ENCODE measurements around the gene TMEM222. TPM values are rescaled to one million over a fixed set of nuclear protein-coding genes. Genes with fewer than 3 reads are reported as not detected.
A peak's percentile ranks its signal among the peaks of the same experiment; 100 is the strongest.

Gene TMEM222
- polyA plus RNA-seq, 1 donor (not counting 4 experiments of a cell fraction or from before 2014, with no cell fraction given) = 23.7 TPM

DNA sequence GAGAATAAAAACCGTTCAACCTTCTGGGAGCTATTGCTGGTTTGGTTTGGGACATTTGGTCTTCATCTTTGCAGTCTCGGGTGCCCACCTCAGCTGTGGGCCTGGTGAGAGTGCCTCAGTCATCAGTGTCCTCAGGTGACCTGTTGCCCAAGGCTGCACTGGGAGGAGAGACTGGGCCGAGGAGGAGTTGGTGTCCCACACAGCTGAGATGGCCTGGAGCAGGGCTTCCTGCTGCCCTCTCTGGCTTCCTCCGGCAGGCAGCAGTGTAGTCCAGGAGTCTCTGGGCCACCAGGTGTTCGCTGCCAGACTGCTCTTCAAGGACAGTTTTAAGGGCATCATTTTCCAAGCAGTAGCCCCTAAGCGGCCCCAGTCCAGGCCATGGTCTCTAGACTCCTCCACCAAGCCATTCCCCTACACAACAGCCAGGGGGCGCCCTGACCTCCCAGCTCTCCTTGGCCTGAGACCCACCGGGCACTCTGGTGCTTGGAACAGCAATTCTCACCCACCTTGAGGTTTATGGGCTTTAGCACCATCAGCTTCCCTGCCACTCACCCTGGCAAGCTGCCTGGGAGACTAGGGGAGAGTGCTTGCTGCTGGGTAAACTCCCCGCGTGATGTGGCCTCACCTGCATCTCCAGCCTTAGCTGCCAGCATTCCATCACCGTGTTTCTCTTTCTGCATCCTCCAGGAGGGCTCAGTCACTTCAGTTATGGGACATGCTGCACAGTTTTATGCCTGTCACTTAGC is 10.7 kb downstream of the TMEM222 start:
- FAIRE-seq = no peak
- no peaks in the 10 kb centered on the region for H4K20me1 ChIP-seq (ENCODE audit: control insufficient read depth, extremely low read depth, insufficient read depth, low read length)

DNA sequence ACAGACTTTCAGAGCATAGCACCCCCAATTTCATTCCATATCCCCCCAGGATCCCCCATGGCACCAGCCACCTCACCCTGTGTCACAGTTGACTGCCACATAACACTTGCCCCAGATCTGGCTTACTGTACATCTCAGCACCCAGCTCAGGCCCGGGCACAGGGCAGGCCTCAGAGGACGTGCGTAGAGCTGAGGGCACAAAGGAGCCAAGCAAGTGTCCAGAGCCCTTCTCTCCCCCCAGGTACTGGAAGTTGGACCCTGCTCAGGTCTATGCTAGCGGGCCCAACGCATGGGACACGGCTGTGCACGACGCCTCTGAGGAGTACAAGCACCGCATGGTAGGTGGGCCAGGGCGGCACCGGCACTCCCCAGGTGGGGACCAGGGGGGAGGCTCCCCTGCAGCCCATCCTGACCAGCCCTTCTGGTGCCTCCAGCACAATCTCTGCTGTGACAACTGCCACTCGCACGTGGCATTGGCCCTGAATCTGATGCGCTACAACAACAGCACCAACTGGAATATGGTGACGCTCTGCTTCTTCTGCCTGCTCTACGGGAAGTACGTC is 11.8 kb downstream of the TMEM222 start:
- Histone ChIP-seq H4K20me1 (ENCODE audit: control insufficient read depth, extremely low read depth, insufficient read depth, low read length) (no peaks in the 10 kb centered on the region), H3K79me2 (ENCODE audit: control insufficient read depth, insufficient read depth, low read length) (peaks cover 16% of the 10 kb centered on the region), H3K4me1 (ENCODE audit: control insufficient read depth, extremely low read depth, insufficient read depth, low read length) (no peaks in the 10 kb centered on the region), H3K4me3 (ENCODE audit: control insufficient read depth in 2 of 3, extremely low read depth in 1 of 3, insufficient read depth in 2 of 3, low read depth in 1 of 3, low read length in 3 of 3) (no peak overlapping the region), H3K9me3 (ENCODE audit: control insufficient read depth, low read depth, low read length) (no peaks in the 10 kb centered on the region), H3K4me2 (ENCODE audit: control insufficient read depth, extremely low read depth, insufficient read depth, low read depth, low read length) (no peak overlapping the region), H3K9me1 (ENCODE audit: control insufficient read depth, extremely low read depth, insufficient read depth, low read length) (no peaks in the 10 kb centered on the region), H3K27me3 (ENCODE audit: control insufficient read depth, extremely low read depth, insufficient read depth, low read length) (no peaks in the 10 kb centered on the region), H2AFZ (ENCODE audit: control insufficient read depth, low read length) (no peak overlapping the region), H3K9ac (ENCODE audit: control insufficient read depth, extremely low read depth, insufficient read depth, low read length) (no peak overlapping the region), H3K27ac (ENCODE audit: control insufficient read depth, insufficient read depth, low read length) (no peak overlapping the region), H3K36me3 (ENCODE audit: control insufficient read depth in 2 of 2, extremely low read depth in 1 of 2, insufficient read depth in 2 of 2, low read length in 2 of 2) (peaks cover 41 to 44% of the 10 kb centered on the region in 2 experiments)
- dilution Hi-C loops (cut with MboI; ENCODE audit: extremely low pct_ligation_motif_present, low sequenced_read_pairs) = no loop called here
- FAIRE-seq (no peak), DNase-seq (ENCODE audit: low read depth, low spot score) (no peak)
- TF ChIP-seq EZH2 (IDR thresholded peaks at IDR 0.05; ENCODE audit: low read length) = no peak
- TF ChIP-seq, protein P1, sequence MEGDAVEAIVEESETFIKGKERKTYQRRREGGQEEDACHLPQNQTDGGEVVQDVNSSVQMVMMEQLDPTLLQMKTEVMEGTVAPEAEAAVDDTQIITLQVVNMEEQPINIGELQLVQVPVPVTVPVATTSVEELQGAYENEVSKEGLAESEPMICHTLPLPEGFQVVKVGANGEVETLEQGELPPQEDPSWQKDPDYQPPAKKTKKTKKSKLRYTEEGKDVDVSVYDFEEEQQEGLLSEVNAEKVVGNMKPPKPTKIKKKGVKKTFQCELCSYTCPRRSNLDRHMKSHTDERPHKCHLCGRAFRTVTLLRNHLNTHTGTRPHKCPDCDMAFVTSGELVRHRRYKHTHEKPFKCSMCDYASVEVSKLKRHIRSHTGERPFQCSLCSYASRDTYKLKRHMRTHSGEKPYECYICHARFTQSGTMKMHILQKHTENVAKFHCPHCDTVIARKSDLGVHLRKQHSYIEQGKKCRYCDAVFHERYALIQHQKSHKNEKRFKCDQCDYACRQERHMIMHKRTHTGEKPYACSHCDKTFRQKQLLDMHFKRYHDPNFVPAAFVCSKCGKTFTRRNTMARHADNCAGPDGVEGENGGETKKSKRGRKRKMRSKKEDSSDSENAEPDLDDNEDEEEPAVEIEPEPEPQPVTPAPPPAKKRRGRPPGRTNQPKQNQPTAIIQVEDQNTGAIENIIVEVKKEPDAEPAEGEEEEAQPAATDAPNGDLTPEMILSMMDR (optimal IDR thresholded peaks at IDR 0.05 in 1 of 3, IDR thresholded peaks at IDR 0.05 in 1 of 3, conservative IDR thresholded peaks at IDR 0.05 in 1 of 3; ENCODE audit: extremely low read depth in 1 of 3, insufficient read depth in 2 of 3, low read length in 3 of 3) = no peak

More for the DNA sequence above, 10.7 kb downstream of the TMEM222 start:
- dilution Hi-C loops (cut with MboI; ENCODE audit: extremely low pct_ligation_motif_present, low sequenced_read_pairs) = no loop called here
- H3K4me2 ChIP-seq (ENCODE audit: control insufficient read depth, extremely low read depth, insufficient read depth, low read depth, low read length) = no peak overlapping the region
- H3K9ac ChIP-seq (ENCODE audit: control insufficient read depth, extremely low read depth, insufficient read depth, low read length) = no peak overlapping the region
- H3K36me3 ChIP-seq (ENCODE audit: control insufficient read depth in 2 of 2, extremely low read depth in 1 of 2, insufficient read depth in 2 of 2, low read length in 2 of 2) = peaks cover 46 to 48% of the 10 kb centered on the region in 2 experiments
- no peaks in the 10 kb centered on the region for H3K9me3 ChIP-seq (ENCODE audit: control insufficient read depth, low read depth, low read length)
- no peak overlapping the region for H3K4me3 ChIP-seq (ENCODE audit: control insufficient read depth in 2 of 3, extremely low read depth in 1 of 3, insufficient read depth in 2 of 3, low read depth in 1 of 3, low read length in 3 of 3)
- no peak for DNase-seq (ENCODE audit: low read depth, low spot score)
- H2AFZ ChIP-seq (ENCODE audit: control insufficient read depth, low read length) = no peak overlapping the region
- no peak overlapping the region for H3K27ac ChIP-seq (ENCODE audit: control insufficient read depth, insufficient read depth, low read length)
- H3K79me2 ChIP-seq (ENCODE audit: control insufficient read depth, insufficient read depth, low read length) = peaks cover 27% of the 10 kb centered on the region
- H3K9me1 ChIP-seq (ENCODE audit: control insufficient read depth, extremely low read depth, insufficient read depth, low read length) = no peaks in the 10 kb centered on the region
- no peaks in the 10 kb centered on the region for H3K27me3 ChIP-seq (ENCODE audit: control insufficient read depth, extremely low read depth, insufficient read depth, low read length)
- no peaks in the 10 kb centered on the region for H3K4me1 ChIP-seq (ENCODE audit: control insufficient read depth, extremely low read depth, insufficient read depth, low read length)
- TF ChIP-seq EZH2 (IDR thresholded peaks at IDR 0.05; ENCODE audit: low read length) = no peak
- TF ChIP-seq, protein P1 (optimal IDR thresholded peaks at IDR 0.05 in 1 of 3, IDR thresholded peaks at IDR 0.05 in 1 of 3, conservative IDR thresholded peaks at IDR 0.05 in 1 of 3; ENCODE audit: extremely low read depth in 1 of 3, insufficient read depth in 2 of 3, low read length in 3 of 3) = peak; percentile 83 to 94 (median 89)

All from keratinocyte (primary cell).